Stimulated activated CD4-positive, alpha-beta T cell treated with anti-CD3 and anti-CD28 coated beads, Interleukin-1b, Interleukin-23, amount 100 ng/mL, for 1 hour (primary cell): ENCODE results near the gene RPTOR.
"Not testable (repeated sequence)": the region's sequence is repeated elsewhere in the genome, so short reads cannot be mapped to it uniquely, and the experiment has no call there.

Experiments
- DNase-seq, 2 donors: peaks; one replicate each; pipeline ENCODE4 v3.0.0-alpha.2; 2020; ENCODE audit warnings: low read depth in 2 of 2

The RPTOR gene

GRCh38 chr17:80618304-80618703, 73.7 kb downstream of the RPTOR start:
- no peak for DNase-seq

- no peak for DNase-seq
These were observed 75.0 kb downstream of the RPTOR start for GRCh38 chr17:80619535-80620235.

GRCh38 chr17:80621335-80621996, 76.8 kb downstream of the RPTOR start:
- no peak for DNase-seq

GRCh38 chr17:80621997-80622357, 77.3 kb downstream of the RPTOR start:
- DNase-seq = no peak

GRCh38 chr17:80624864-80625263, 80.2 kb downstream of the RPTOR start:
- no peak for DNase-seq

GRCh38 chr17:80625627-80626026, 81.0 kb downstream of the RPTOR start:
- DNase-seq = no peak

GRCh38 chr17:80628881-80629280, 84.2 kb downstream of the RPTOR start:
- DNase-seq = not testable (repeated sequence)

- no peak for DNase-seq
These were observed 84.8 kb downstream of the RPTOR start for GRCh38 chr17:80629298-80630028.

GRCh38 chr17:80630560-80631120, 86.0 kb downstream of the RPTOR start:
- no peak for DNase-seq

GRCh38 chr17:80631142-80632045, 86.8 kb downstream of the RPTOR start:
- DNase-seq = no peak

- no peak for DNase-seq
These were observed 87.5 kb downstream of the RPTOR start for GRCh38 chr17:80632046-80632581.

GRCh38 chr17:80633207-80633606, 88.6 kb downstream of the RPTOR start:
- DNase-seq = no peak

GRCh38 chr17:80633994-80634566, 89.4 kb downstream of the RPTOR start:
- DNase-seq = no peak

GRCh38 chr17:80636361-80637018, 91.9 kb downstream of the RPTOR start:
- no peak for DNase-seq

GRCh38 chr17:80637048-80637781, 92.6 kb downstream of the RPTOR start:
- DNase-seq = no peak

- DNase-seq = no peak
These were observed 95.0 kb downstream of the RPTOR start for GRCh38 chr17:80639658-80640057.

- DNase-seq = no peak
These were observed 95.9 kb downstream of the RPTOR start for GRCh38 chr17:80640366-80641084.

- DNase-seq = no peak
These were observed 98.9 kb downstream of the RPTOR start for GRCh38 chr17:80643326-80644099.
